ENCODE results near the gene HDAC1.

HDAC1 gene

GRCh38 chr1:32266921-32267591 lies 24.8 kb upstream of the HDAC1 start:
- H3K27ac ChIP-seq, result peak overlapping the region in 1 of 2 donors; percentile 19
- TF ChIP-seq, protein P1, sequence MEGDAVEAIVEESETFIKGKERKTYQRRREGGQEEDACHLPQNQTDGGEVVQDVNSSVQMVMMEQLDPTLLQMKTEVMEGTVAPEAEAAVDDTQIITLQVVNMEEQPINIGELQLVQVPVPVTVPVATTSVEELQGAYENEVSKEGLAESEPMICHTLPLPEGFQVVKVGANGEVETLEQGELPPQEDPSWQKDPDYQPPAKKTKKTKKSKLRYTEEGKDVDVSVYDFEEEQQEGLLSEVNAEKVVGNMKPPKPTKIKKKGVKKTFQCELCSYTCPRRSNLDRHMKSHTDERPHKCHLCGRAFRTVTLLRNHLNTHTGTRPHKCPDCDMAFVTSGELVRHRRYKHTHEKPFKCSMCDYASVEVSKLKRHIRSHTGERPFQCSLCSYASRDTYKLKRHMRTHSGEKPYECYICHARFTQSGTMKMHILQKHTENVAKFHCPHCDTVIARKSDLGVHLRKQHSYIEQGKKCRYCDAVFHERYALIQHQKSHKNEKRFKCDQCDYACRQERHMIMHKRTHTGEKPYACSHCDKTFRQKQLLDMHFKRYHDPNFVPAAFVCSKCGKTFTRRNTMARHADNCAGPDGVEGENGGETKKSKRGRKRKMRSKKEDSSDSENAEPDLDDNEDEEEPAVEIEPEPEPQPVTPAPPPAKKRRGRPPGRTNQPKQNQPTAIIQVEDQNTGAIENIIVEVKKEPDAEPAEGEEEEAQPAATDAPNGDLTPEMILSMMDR (IDR thresholded peaks at IDR 0.05), result no peak
- H3K4me3 ChIP-seq, result no peak overlapping the region
- DNase-seq (ENCODE audit: low spot score), result no peak

- no peak for DNase-seq (ENCODE audit: low spot score)
- TF ChIP-seq, protein P1 (IDR thresholded peaks at IDR 0.05), result no peak
Observed at GRCh38 chr1:32269744-32270143, 22.1 kb upstream of the HDAC1 start.

DNA sequence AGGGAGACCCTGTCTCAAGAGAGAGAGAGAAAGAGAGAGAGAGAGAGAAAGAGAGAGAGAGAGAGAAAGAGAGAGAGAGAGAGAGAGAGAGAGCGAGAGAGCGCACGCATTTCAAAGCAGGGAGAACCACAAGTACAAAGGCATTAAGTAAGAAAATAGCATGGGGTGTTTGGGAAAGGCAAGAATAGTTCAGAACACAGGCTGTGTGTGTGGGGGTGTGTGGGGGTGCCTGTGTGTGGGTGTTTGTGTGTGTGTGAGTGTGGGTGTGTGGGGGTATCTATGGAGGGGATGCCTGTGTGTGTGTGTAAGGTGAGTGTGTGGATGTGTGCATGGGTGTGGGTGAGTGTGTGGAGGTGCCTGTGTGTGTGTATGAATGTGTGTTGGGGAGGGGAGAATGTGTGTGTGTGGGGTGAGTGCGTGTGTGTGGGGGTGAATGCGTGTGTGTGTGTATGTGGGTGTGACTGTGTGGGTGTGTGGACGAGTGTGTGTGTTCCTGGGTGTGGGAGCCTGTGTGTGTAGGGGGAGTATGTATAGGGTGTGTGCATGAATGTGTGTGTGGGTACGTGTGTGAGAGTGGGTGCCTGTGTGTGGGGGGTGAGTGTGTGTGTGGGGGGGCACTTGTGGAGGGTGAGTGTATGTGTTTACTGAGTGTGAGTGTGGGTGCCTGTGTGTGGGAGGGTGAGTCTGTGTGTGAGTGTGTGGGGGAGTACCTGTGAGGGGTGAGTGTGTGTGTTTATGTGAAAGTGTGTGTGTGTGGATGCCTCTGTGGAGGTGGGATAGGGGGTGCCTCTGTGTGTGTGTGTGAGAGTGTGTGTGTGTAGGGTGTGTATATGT lies 19.1 kb upstream of the HDAC1 start:
- no peak for DNase-seq (ENCODE audit: low spot score)
- no peak overlapping the region for H3K4me3 ChIP-seq
- TF ChIP-seq, protein P1 (IDR thresholded peaks at IDR 0.05), result no peak
- H3K27ac ChIP-seq, result no peak overlapping the region

More at GRCh38 chr1:32269744-32270143, 22.1 kb upstream of the HDAC1 start:
- H3K4me3 ChIP-seq, result no peak overlapping the region
- no peak overlapping the region for H3K27ac ChIP-seq

- DNase-seq (ENCODE audit: low spot score), result no peak
- TF ChIP-seq, protein P1 (IDR thresholded peaks at IDR 0.05), result no peak
- no peak overlapping the region for H3K4me3 ChIP-seq
- H3K27ac ChIP-seq, result no peak overlapping the region
Observed at GRCh38 chr1:32273391-32274208, 18.3 kb upstream of the HDAC1 start.

DNA sequence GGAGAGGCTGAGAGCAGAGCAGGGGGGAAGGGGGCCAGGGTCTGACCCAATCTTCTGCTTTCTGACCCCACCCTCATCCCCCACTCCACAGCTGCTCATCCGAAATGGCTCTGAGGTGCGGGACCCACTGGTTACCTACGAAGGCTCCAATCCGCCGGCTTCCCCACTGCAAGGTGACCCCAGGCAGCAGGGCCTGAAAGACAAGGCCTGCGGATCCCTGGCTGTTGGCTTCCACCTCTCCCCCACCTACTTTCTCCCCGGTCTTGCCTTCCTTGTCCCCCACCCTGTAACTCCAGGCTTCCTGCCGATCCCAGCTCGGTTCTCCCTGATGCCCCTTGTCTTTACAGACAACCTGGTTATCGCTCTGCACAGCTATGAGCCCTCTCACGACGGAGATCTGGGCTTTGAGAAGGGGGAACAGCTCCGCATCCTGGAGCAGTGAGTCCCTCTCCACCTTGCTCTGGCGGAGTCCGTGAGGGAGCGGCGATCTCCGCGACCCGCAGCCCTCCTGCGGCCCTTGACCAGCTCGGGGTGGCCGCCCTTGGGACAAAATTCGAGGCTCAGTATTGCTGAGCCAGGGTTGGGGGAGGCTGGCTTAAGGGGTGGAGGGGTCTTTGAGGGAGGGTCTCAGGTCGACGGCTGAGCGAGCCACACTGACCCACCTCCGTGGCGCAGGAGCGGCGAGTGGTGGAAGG lies 17.1 kb upstream of the HDAC1 start:
- DNase-seq (ENCODE audit: low spot score), result no peak
- H3K4me3 ChIP-seq, result no peak overlapping the region
- H3K27ac ChIP-seq, result no peak overlapping the region
- TF ChIP-seq, protein P1 (IDR thresholded peaks at IDR 0.05), result no peak

DNA sequence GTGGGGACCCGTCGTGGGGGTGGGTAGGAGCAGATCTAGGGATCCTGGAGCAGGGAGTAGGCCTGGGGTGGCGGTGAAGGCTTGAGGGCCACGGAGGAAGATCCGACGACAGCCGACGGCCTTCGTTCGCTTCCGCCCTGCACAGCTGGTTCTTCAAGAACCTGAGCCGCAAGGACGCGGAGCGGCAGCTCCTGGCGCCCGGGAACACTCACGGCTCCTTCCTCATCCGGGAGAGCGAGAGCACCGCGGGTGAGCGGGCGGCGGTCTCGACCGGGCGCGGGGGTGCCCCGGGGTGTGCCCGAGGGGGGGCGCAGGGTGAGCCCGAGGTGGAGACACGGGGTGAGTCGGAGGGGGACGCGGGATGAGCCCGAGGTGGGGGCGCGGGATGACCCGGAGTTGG lies 16.5 kb upstream of the HDAC1 start:
- TF ChIP-seq, protein P1 (IDR thresholded peaks at IDR 0.05), result no peak
- no peak for DNase-seq (ENCODE audit: low spot score)
- no peak overlapping the region for H3K27ac ChIP-seq
- no peak overlapping the region for H3K4me3 ChIP-seq
